ENCODE measurements around the gene MYO9A. TPM values are rescaled to one million over a fixed set of nuclear protein-coding genes. Genes with fewer than 3 reads are reported as not detected.

MYO9A gene
- total and polyA plus RNA-seq, 2 donors (not counting 1 experiment from before 2014, with no cell fraction given), result 6.2 to 66.1 TPM

- 90% methylated on average over 6 of the region's 6 CpGs for WGBS (ENCODE audit: insufficient coverage)
- H4K20me1 ChIP-seq (ENCODE audit: control insufficient read depth, insufficient read depth, low read length, poor library complexity, severe bottlenecking), result no peaks in the 10 kb centered on the region
- H3K9me3 ChIP-seq (ENCODE audit: control extremely low read depth in 1 of 3, control insufficient read depth in 2 of 3, insufficient read depth in 1 of 3, low read length in 2 of 3), result no peaks in the 10 kb centered on the region
- TF ChIP-seq EZH2 (IDR thresholded peaks at IDR 0.05; ENCODE audit: borderline replicate concordance, insufficient read depth, low read depth, low read length, poor library complexity, severe bottlenecking), result no peak
- TF ChIP-seq CTCF (IDR thresholded peaks at IDR 0.05), result no peak
- no peak overlapping the region for H3K4me3 ChIP-seq (ENCODE audit: control extremely low read depth in 1 of 5, extremely low read depth in 1 of 5, insufficient read depth in 1 of 5, low read depth in 2 of 5, low read length in 4 of 5)
- no peak overlapping the region for H3K27ac Mint-ChIP-seq
- no peak overlapping the region for H3K27ac ChIP-seq (ENCODE audit: low read length in 2 of 2)
- no peak for DNase-seq
- no peak overlapping the region for H3K4me3 Mint-ChIP-seq
- H3K4me2 ChIP-seq (replicated peaks; ENCODE audit: low read depth, low read length, poor library complexity, severe bottlenecking), result no peak overlapping the region
- no peaks in the 10 kb centered on the region for H3K79me2 ChIP-seq (ENCODE audit: control insufficient read depth, insufficient read depth, low read length)
- intact Hi-C loops (cut with micrococcal nuclease), result no loop called here
- no peak overlapping the region for H3K9ac ChIP-seq (ENCODE audit: low read length)
- peaks cover 10% of the 10 kb centered on the region for H3K27me3 Mint-ChIP-seq
- ChIA-PET POLR2A (no interaction called here), CTCF (interaction anchor here (0.6 kb wide), 1 partner anchor 25 kb away, joined by 3 read pairs; no protein-coding TSS in a partner anchor)
- H3K27me3 ChIP-seq (replicated peaks in 1 of 4; ENCODE audit: control extremely low read depth in 1 of 4, control insufficient read depth in 3 of 4, insufficient read depth in 4 of 4, low read length in 3 of 4), result peaks cover 0 to 3% (median 0%) of the 10 kb centered on the region in 4 experiments
- no peaks in the 10 kb centered on the region for H3K9me3 Mint-ChIP-seq (ENCODE audit: insufficient read depth)
- no peak for ATAC-seq (ENCODE audit: low read depth)
- H3K4me1 ChIP-seq (ENCODE audit: control insufficient read depth in 2 of 2, insufficient read depth in 2 of 2, low read length in 2 of 2), result no peaks in the 10 kb centered on the region
- no peaks in the 10 kb centered on the region for H3K4me1 Mint-ChIP-seq
- no peak overlapping the region for H2AFZ ChIP-seq (ENCODE audit: insufficient read depth, low read depth, low read length, poor library complexity, severe bottlenecking)
- no peaks in the 10 kb centered on the region for H3K36me3 ChIP-seq (replicated peaks in 1 of 2; ENCODE audit: control extremely low read depth in 1 of 2, control insufficient read depth in 1 of 2, extremely low read depth in 1 of 2, insufficient read depth in 2 of 2, low read length in 1 of 2)
Measured at GRCh38 chr15:72167445-72167844, 49.5 kb upstream of the MYO9A start.

GRCh38 chr15:72166716-72167417 is 48.9 kb upstream of the MYO9A start:
- Histone ChIP-seq H3K4me2 (replicated peaks; ENCODE audit: low read depth, low read length, poor library complexity, severe bottlenecking) (no peak overlapping the region), H3K9ac (ENCODE audit: low read length) (no peak overlapping the region), H3K9me3 (ENCODE audit: control extremely low read depth in 1 of 3, control insufficient read depth in 2 of 3, insufficient read depth in 1 of 3, low read length in 2 of 3) (no peaks in the 10 kb centered on the region), H3K4me1 (ENCODE audit: control insufficient read depth in 2 of 2, insufficient read depth in 2 of 2, low read length in 2 of 2) (no peaks in the 10 kb centered on the region), H3K79me2 (ENCODE audit: control insufficient read depth, insufficient read depth, low read length) (no peaks in the 10 kb centered on the region), H4K20me1 (ENCODE audit: control insufficient read depth, insufficient read depth, low read length, poor library complexity, severe bottlenecking) (no peaks in the 10 kb centered on the region), H3K4me3 (ENCODE audit: control extremely low read depth in 1 of 5, extremely low read depth in 1 of 5, insufficient read depth in 1 of 5, low read depth in 2 of 5, low read length in 4 of 5) (no peak overlapping the region), H3K27me3 (replicated peaks in 1 of 4; ENCODE audit: control extremely low read depth in 1 of 4, control insufficient read depth in 3 of 4, insufficient read depth in 4 of 4, low read length in 3 of 4) (peaks cover 0 to 3% (median 0%) of the 10 kb centered on the region in 4 experiments), H3K27ac (ENCODE audit: low read length in 2 of 2) (no peak overlapping the region), H3K36me3 (replicated peaks in 1 of 2; ENCODE audit: control extremely low read depth in 1 of 2, control insufficient read depth in 1 of 2, extremely low read depth in 1 of 2, insufficient read depth in 2 of 2, low read length in 1 of 2) (no peaks in the 10 kb centered on the region), H2AFZ (ENCODE audit: insufficient read depth, low read depth, low read length, poor library complexity, severe bottlenecking) (no peak overlapping the region)
- ATAC-seq (ENCODE audit: low read depth) (no peak), DNase-seq (no peak)
- Mint-ChIP-seq H3K4me3 (no peak overlapping the region), H3K9me3 (ENCODE audit: insufficient read depth) (no peaks in the 10 kb centered on the region), H3K4me1 (no peaks in the 10 kb centered on the region), H3K27ac (no peak overlapping the region), H3K27me3 (peaks cover 10% of the 10 kb centered on the region)
- ChIA-PET CTCF (interaction anchor here (0.6 to 1.1 kb wide), 2 partner anchors 11 to 24 kb away, joined by 3 read pairs; no protein-coding TSS in a partner anchor), POLR2A (no interaction called here)
- 96% methylated on average over 4 of the region's 5 CpGs for WGBS (ENCODE audit: insufficient coverage)
- intact Hi-C loops (cut with micrococcal nuclease), result no loop called here
- TF ChIP-seq CTCF (IDR thresholded peaks at IDR 0.05), result no peak
- TF ChIP-seq EZH2 (IDR thresholded peaks at IDR 0.05; ENCODE audit: borderline replicate concordance, insufficient read depth, low read depth, low read length, poor library complexity, severe bottlenecking), result no peak

Data from B cell (primary cell).